Testis (tissue), 2 donors: ENCODE data around the gene TMEM120B.

Experiments used
- POLR2A ChIP-seq: fragments of 450-650 bp; IDR thresholded peaks from one replicate; pipeline ENCODE4 v1.6.1; 2017; ENCODE audit warnings: antibody characterized with exemption, mild to moderate bottlenecking, moderate library complexity
- TF ChIP-seq, protein P1 (sequence below), 3 experiments: fragments of 450-650 bp in 2 of 3; fragments of 200-600 bp in 1 of 3; sonication (generic) in 1 of 3; IDR thresholded peaks; one replicate each; pipeline ENCODE4 v1.5.1; 2016 to 2019; ENCODE audit warnings: antibody characterized with exemption in 3 of 3, mild to moderate bottlenecking in 2 of 3, moderate library complexity in 1 of 3

DNA sequence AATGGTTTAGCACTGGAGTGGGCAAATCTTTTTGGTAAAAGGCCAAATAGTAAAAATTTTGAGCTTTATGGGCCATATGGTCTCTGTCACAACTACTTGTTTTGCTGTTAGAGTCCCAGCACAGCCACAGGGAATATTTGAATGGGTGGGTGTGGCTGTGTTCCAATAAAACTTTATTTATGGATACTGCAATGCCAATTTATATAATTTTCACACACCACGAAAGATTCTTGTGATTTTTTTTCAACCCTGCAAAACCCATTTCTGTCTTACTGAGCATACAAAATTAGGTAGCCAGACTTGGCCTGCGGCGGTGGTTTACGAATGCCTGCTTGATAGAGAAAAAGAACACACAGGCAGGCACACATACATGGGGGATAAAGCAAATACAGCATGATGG lies 28.3 kb downstream of the TMEM120B start:
- TF ChIP-seq, protein P1, sequence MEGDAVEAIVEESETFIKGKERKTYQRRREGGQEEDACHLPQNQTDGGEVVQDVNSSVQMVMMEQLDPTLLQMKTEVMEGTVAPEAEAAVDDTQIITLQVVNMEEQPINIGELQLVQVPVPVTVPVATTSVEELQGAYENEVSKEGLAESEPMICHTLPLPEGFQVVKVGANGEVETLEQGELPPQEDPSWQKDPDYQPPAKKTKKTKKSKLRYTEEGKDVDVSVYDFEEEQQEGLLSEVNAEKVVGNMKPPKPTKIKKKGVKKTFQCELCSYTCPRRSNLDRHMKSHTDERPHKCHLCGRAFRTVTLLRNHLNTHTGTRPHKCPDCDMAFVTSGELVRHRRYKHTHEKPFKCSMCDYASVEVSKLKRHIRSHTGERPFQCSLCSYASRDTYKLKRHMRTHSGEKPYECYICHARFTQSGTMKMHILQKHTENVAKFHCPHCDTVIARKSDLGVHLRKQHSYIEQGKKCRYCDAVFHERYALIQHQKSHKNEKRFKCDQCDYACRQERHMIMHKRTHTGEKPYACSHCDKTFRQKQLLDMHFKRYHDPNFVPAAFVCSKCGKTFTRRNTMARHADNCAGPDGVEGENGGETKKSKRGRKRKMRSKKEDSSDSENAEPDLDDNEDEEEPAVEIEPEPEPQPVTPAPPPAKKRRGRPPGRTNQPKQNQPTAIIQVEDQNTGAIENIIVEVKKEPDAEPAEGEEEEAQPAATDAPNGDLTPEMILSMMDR (IDR thresholded peaks at IDR 0.05): no peak
- TF ChIP-seq POLR2A: no peak
